ENCODE results near the gene HIPK3.

Gene HIPK3

DNA sequence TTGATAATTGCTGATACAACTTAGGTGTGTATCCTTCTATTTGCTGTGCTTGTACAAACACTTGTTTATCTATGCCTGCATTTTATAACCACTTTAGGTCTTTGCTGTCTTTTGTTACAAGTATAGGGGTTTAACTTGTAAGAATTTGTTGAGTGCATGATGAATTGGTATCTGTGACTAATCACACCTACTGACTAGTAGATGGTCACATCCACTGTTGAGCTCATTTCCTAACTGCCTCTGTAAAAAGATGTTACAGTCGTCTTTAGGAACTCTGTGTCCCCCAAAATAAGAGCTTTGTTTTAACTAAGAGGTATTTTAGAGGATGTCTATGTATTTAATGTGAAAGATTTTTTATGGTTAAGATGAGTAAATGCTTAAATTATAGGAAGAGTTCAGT lies 60.5 kb downstream of the HIPK3 start:
- Histone ChIP-seq H3K27me3 (ENCODE audit: insufficient read depth, poor library complexity, severe bottlenecking) (no peaks in the 10 kb centered on the region), H3K4me3 (replicated peaks; ENCODE audit: insufficient read depth, low read length) (no peak overlapping the region), H3K27ac (replicated peaks) (no peak overlapping the region)
- TF ChIP-seq GABPA (IDR thresholded peaks at IDR 0.05; ENCODE audit: low read depth), result no peak
- TF ChIP-seq, protein P1, sequence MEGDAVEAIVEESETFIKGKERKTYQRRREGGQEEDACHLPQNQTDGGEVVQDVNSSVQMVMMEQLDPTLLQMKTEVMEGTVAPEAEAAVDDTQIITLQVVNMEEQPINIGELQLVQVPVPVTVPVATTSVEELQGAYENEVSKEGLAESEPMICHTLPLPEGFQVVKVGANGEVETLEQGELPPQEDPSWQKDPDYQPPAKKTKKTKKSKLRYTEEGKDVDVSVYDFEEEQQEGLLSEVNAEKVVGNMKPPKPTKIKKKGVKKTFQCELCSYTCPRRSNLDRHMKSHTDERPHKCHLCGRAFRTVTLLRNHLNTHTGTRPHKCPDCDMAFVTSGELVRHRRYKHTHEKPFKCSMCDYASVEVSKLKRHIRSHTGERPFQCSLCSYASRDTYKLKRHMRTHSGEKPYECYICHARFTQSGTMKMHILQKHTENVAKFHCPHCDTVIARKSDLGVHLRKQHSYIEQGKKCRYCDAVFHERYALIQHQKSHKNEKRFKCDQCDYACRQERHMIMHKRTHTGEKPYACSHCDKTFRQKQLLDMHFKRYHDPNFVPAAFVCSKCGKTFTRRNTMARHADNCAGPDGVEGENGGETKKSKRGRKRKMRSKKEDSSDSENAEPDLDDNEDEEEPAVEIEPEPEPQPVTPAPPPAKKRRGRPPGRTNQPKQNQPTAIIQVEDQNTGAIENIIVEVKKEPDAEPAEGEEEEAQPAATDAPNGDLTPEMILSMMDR (IDR thresholded peaks at IDR 0.05; ENCODE audit: insufficient read depth, low read length), result no peak
- TF ChIP-seq, protein P2, sequence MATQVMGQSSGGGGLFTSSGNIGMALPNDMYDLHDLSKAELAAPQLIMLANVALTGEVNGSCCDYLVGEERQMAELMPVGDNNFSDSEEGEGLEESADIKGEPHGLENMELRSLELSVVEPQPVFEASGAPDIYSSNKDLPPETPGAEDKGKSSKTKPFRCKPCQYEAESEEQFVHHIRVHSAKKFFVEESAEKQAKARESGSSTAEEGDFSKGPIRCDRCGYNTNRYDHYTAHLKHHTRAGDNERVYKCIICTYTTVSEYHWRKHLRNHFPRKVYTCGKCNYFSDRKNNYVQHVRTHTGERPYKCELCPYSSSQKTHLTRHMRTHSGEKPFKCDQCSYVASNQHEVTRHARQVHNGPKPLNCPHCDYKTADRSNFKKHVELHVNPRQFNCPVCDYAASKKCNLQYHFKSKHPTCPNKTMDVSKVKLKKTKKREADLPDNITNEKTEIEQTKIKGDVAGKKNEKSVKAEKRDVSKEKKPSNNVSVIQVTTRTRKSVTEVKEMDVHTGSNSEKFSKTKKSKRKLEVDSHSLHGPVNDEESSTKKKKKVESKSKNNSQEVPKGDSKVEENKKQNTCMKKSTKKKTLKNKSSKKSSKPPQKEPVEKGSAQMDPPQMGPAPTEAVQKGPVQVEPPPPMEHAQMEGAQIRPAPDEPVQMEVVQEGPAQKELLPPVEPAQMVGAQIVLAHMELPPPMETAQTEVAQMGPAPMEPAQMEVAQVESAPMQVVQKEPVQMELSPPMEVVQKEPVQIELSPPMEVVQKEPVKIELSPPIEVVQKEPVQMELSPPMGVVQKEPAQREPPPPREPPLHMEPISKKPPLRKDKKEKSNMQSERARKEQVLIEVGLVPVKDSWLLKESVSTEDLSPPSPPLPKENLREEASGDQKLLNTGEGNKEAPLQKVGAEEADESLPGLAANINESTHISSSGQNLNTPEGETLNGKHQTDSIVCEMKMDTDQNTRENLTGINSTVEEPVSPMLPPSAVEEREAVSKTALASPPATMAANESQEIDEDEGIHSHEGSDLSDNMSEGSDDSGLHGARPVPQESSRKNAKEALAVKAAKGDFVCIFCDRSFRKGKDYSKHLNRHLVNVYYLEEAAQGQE (IDR thresholded peaks at IDR 0.05; ENCODE audit: insufficient replicate concordance, low read depth), result no peak
- no peak for TF ChIP-seq POLR2AphosphoS5 (IDR thresholded peaks at IDR 0.05; ENCODE audit: low read depth)
- no peak for TF ChIP-seq SPI1 (IDR thresholded peaks at IDR 0.05; ENCODE audit: borderline replicate concordance, low read depth)
- DNase-seq (ENCODE audit: low read depth in 1 of 2, low spot score in 1 of 2), result no peak

DNA sequence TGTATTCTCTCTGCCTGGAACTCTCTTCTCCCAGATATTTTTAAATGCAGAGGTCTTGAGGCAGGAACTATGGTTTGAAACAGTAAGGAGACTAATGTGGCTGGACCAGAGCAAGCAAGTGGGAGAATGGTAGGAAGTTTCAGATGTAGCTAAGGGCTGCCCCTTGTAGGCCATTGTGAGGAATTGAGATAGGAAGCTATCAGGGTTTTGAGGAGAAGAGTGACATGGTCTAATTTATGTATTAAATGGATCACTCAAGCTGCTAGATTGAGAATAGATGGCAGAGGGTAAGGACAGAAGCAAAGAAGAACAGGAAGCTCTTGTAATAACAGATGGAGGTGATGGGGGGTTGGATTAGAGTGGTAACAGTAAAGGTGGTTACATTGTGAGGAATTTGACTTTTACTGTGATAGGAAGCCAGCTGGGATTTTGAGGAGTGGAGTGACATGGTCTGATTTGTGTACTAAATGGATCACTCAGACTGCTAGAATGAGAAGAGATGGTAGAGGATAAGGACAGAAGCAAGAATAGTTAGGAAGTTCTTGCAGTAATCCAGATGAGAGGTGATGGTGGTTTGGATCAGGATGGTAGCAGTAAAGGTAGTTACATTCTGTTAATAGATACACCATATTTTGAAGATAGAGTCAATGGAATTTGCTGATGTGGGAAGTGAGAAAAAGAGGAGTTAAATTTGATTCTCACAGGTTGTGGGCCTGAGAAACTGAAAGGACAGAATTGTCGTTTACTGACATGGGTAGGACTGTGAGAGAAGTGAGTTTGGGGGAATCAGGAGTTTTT lies 63.0 kb downstream of the HIPK3 start:
- H3K4me3 ChIP-seq (replicated peaks; ENCODE audit: insufficient read depth, low read length), result no peak overlapping the region
- no peak for DNase-seq (ENCODE audit: low read depth in 1 of 2, low spot score in 1 of 2)

DNA sequence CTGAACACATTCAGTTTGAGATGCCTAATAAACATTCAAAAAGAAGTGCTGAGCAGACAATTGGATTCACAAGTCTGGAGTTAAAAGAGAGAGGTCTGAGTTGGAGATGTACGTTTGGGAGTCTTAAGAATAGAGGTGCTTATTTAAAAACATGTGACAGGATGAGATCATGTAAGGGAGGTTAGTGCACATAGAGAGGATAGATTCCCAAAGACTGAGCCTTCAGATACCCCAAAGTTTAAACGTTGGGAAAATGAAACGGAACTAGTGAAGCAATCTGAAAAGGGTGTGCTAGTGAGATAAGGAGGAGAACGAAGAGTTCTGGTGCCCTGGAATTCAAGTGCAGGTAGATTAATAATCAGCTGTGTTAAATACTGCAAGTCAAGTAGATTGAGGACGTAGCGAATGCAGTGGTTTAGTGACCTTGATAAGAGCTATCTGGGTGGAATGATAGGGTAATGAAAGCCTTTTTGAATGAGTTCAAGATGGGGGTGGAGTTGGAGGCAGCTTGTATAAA lies 63.7 kb downstream of the HIPK3 start:
- DNase-seq (ENCODE audit: low read depth in 1 of 2, low spot score in 1 of 2), result no peak
- Histone ChIP-seq H3K4me3 (replicated peaks; ENCODE audit: insufficient read depth, low read length) (no peak overlapping the region), H3K27ac (replicated peaks) (no peak overlapping the region), H3K27me3 (ENCODE audit: insufficient read depth, poor library complexity, severe bottlenecking) (no peaks in the 10 kb centered on the region)
- TF ChIP-seq, protein P1 (IDR thresholded peaks at IDR 0.05; ENCODE audit: insufficient read depth, low read length), result no peak
- TF ChIP-seq, protein P2 (IDR thresholded peaks at IDR 0.05; ENCODE audit: insufficient replicate concordance, low read depth), result no peak
- TF ChIP-seq SPI1 (IDR thresholded peaks at IDR 0.05; ENCODE audit: borderline replicate concordance, low read depth) (no peak), GABPA (IDR thresholded peaks at IDR 0.05; ENCODE audit: low read depth) (no peak), POLR2AphosphoS5 (IDR thresholded peaks at IDR 0.05; ENCODE audit: low read depth) (no peak)

More for the DNA sequence above, 63.0 kb downstream of the HIPK3 start:
- TF ChIP-seq, protein P1 (IDR thresholded peaks at IDR 0.05; ENCODE audit: insufficient read depth, low read length), result no peak
- TF ChIP-seq POLR2AphosphoS5 (IDR thresholded peaks at IDR 0.05; ENCODE audit: low read depth), result no peak
- no peak for TF ChIP-seq SPI1 (IDR thresholded peaks at IDR 0.05; ENCODE audit: borderline replicate concordance, low read depth)
- TF ChIP-seq, protein P2 (IDR thresholded peaks at IDR 0.05; ENCODE audit: insufficient replicate concordance, low read depth), result no peak
- TF ChIP-seq GABPA (IDR thresholded peaks at IDR 0.05; ENCODE audit: low read depth), result no peak
- H3K27me3 ChIP-seq (ENCODE audit: insufficient read depth, poor library complexity, severe bottlenecking), result no peaks in the 10 kb centered on the region
- no peak overlapping the region for H3K27ac ChIP-seq (replicated peaks)
